GM20000 (cell line): ENCODE data around the gene SPSB1.
A peak's percentile ranks its signal among the peaks of the same experiment; 100 is the strongest.

Experiments
- DNase-seq: peaks from one replicate; pipeline ENCODE4 v3.0.0; 2012; ENCODE audit warnings: low spot score
- CTCF ChIP-seq: IDR thresholded peaks from 2 replicates; pipeline ENCODE4 v1.5.1; 2012; ENCODE audit warnings: mild to moderate bottlenecking, control low read depth; ENCODE audit errors: extremely low read depth, missing control alignments

Gene SPSB1

GRCh38 chr1:9246841-9247785 is 45.6 kb upstream of the SPSB1 start:
- no peak for TF ChIP-seq CTCF
- no peak for DNase-seq

GRCh38 chr1:9247894-9248293 is 44.8 kb upstream of the SPSB1 start:
- TF ChIP-seq CTCF, result no peak
- no peak for DNase-seq

- no peak for TF ChIP-seq CTCF
- no peak for DNase-seq
Observed at GRCh38 chr1:9248341-9249262, 44.1 kb upstream of the SPSB1 start.

- no peak for DNase-seq
- TF ChIP-seq CTCF, result no peak
Observed at GRCh38 chr1:9249263-9249533, 43.5 kb upstream of the SPSB1 start.

- peak; percentile 48 for TF ChIP-seq CTCF
- DNase-seq, result peak; percentile 64
Observed at GRCh38 chr1:9249534-9250410, 42.9 kb upstream of the SPSB1 start.

GRCh38 chr1:9250411-9251381 is 42.0 kb upstream of the SPSB1 start:
- DNase-seq, result no peak
- no peak for TF ChIP-seq CTCF
